ENCODE data around the gene MIDN. TPM values are rescaled to one million over a fixed set of nuclear protein-coding genes. Genes with fewer than 3 reads are reported as not detected.

MIDN gene
- total RNA-seq, 1 donor from 2014 or later = 68.3 TPM

GRCh38 chr19:1214299-1214861, 34.0 kb upstream of the MIDN start:
- Mint-ChIP-seq H3K27ac (ENCODE audit: unreplicated experiment) (peak overlapping the region; percentile 91), H3K4me1 (ENCODE audit: low read depth) (peaks cover 55% of the 10 kb centered on the region), H3K9me3 (ENCODE audit: low read depth) (no peaks in the 10 kb centered on the region), H3K4me3 (ENCODE audit: unreplicated experiment) (no peak overlapping the region), H3K36me3 (ENCODE audit: low read depth) (peaks cover 4% of the 10 kb centered on the region), H3K27me3 (ENCODE audit: low read depth) (no peaks in the 10 kb centered on the region)
- DNase-seq (ENCODE audit: low spot score) = no peak
- no peak for TF ChIP-seq CTCF (IDR thresholded peaks at IDR 0.05)

GRCh38 chr19:1214862-1215731, 33.3 kb upstream of the MIDN start:
- peaks cover 4% of the 10 kb centered on the region for H3K36me3 Mint-ChIP-seq (ENCODE audit: low read depth)
- H3K4me1 Mint-ChIP-seq (ENCODE audit: low read depth) = peaks cover 48% of the 10 kb centered on the region
- no peak for TF ChIP-seq CTCF (IDR thresholded peaks at IDR 0.05)
- peak overlapping the region; percentile 16 for H3K4me3 Mint-ChIP-seq (ENCODE audit: unreplicated experiment)
- peak overlapping the region; percentile 80 for H3K27ac Mint-ChIP-seq (ENCODE audit: unreplicated experiment)
- no peaks in the 10 kb centered on the region for H3K9me3 Mint-ChIP-seq (ENCODE audit: low read depth)
- no peaks in the 10 kb centered on the region for H3K27me3 Mint-ChIP-seq (ENCODE audit: low read depth)
- DNase-seq (ENCODE audit: low spot score) = no peak

- Mint-ChIP-seq H3K27ac (ENCODE audit: unreplicated experiment) (no peak overlapping the region), H3K36me3 (ENCODE audit: low read depth) (peaks cover 4% of the 10 kb centered on the region), H3K27me3 (ENCODE audit: low read depth) (no peaks in the 10 kb centered on the region), H3K4me1 (ENCODE audit: low read depth) (peaks cover 41% of the 10 kb centered on the region), H3K9me3 (ENCODE audit: low read depth) (no peaks in the 10 kb centered on the region), H3K4me3 (ENCODE audit: unreplicated experiment) (no peak overlapping the region)
- no peak for DNase-seq (ENCODE audit: low spot score)
- no peak for TF ChIP-seq CTCF (IDR thresholded peaks at IDR 0.05)
Measured at GRCh38 chr19:1216756-1217155, 31.6 kb upstream of the MIDN start.

GRCh38 chr19:1217366-1217765, 31.0 kb upstream of the MIDN start:
- TF ChIP-seq CTCF (IDR thresholded peaks at IDR 0.05) = no peak
- no peak overlapping the region for H3K27ac Mint-ChIP-seq (ENCODE audit: unreplicated experiment)

GRCh38 chr19:1218751-1219567, 29.4 kb upstream of the MIDN start:
- Mint-ChIP-seq H3K27me3 (ENCODE audit: low read depth) (no peaks in the 10 kb centered on the region), H3K9me3 (ENCODE audit: low read depth) (no peaks in the 10 kb centered on the region), H3K4me1 (ENCODE audit: low read depth) (peaks cover 31% of the 10 kb centered on the region), H3K36me3 (ENCODE audit: low read depth) (no peaks in the 10 kb centered on the region), H3K4me3 (ENCODE audit: unreplicated experiment) (no peak overlapping the region), H3K27ac (ENCODE audit: unreplicated experiment) (no peak overlapping the region)
- TF ChIP-seq CTCF (IDR thresholded peaks at IDR 0.05) = no peak
- no peak for DNase-seq (ENCODE audit: low spot score)

More at GRCh38 chr19:1217366-1217765, 31.0 kb upstream of the MIDN start:
- H3K27me3 Mint-ChIP-seq (ENCODE audit: low read depth) = no peaks in the 10 kb centered on the region
- H3K4me3 Mint-ChIP-seq (ENCODE audit: unreplicated experiment) = no peak overlapping the region
- H3K36me3 Mint-ChIP-seq (ENCODE audit: low read depth) = peaks cover 4% of the 10 kb centered on the region
- peaks cover 41% of the 10 kb centered on the region for H3K4me1 Mint-ChIP-seq (ENCODE audit: low read depth)
- no peaks in the 10 kb centered on the region for H3K9me3 Mint-ChIP-seq (ENCODE audit: low read depth)
- DNase-seq (ENCODE audit: low spot score) = no peak
